ENCODE data around the gene PPP2R1A. TPM values are rescaled to one million over a fixed set of nuclear protein-coding genes. Genes with fewer than 3 reads are reported as not detected.

The PPP2R1A gene
- total RNA-seq (100 to 1,000 TPM; 148 to 200 (median 178) TPM), polyA plus RNA-seq (100 to 1,000 TPM in 1 of 3 donors, 10 to 100 TPM in 2; 81.1 to 103 (median 99.2) TPM)
- long read RNA-seq, donor 1, full-length matches to known transcripts, result 37 of 67 reads
- long read RNA-seq, donor 1, partial matches to known transcripts, result 30 of 67 reads
- long read RNA-seq, donor 1, other reads (novel, unspliced or antisense), result 0 of 67 reads
- long read RNA-seq, donor 2, full-length matches to known transcripts, result 54 of 59 reads
- long read RNA-seq, donor 2, partial matches to known transcripts, result 5 of 59 reads
- long read RNA-seq, donor 2, other reads (novel, unspliced or antisense), result 0 of 59 reads

DNA sequence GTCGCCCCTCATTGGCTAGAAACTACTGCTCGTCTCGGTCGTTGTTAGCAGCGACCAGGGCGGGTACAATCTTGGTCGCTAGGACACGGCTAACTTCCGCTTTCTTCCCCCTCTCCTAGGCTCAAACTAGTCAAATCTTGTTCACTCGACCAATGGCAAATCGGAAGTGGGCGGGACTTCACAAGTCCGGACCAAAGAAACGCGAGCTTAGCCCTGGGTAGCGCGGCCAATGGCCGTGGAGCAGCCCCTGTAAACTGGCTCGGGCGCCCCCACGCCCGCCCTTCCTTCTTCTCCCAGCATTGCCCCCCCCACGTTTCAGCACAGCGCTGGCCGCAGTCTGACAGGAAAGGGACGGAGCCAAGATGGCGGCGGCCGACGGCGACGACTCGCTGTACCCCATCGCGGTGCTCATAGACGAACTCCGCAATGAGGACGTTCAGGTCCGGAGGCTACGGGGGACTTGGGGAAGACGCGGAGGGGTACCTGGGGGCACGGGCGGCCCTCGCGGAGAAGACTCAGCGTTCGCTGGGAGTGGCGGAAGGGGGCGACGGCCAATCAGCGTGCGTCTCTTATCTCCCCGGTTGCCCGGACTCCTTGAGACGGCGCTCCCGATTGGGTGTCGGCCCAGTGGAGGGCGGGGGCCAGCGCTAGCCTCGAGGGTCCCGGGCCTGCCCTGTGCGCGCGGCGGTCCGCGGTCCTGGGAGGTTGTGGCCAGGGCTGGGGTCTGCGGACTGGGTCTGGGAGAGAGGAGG, at the start of gene PPP2R1A:
Gene PPP2R1A (plus strand): TSS at position 318 of the 752 bp plus-strand sequence. CDS start 45 bp downstream, at position 363.
- TF ChIP-seq, protein P1, sequence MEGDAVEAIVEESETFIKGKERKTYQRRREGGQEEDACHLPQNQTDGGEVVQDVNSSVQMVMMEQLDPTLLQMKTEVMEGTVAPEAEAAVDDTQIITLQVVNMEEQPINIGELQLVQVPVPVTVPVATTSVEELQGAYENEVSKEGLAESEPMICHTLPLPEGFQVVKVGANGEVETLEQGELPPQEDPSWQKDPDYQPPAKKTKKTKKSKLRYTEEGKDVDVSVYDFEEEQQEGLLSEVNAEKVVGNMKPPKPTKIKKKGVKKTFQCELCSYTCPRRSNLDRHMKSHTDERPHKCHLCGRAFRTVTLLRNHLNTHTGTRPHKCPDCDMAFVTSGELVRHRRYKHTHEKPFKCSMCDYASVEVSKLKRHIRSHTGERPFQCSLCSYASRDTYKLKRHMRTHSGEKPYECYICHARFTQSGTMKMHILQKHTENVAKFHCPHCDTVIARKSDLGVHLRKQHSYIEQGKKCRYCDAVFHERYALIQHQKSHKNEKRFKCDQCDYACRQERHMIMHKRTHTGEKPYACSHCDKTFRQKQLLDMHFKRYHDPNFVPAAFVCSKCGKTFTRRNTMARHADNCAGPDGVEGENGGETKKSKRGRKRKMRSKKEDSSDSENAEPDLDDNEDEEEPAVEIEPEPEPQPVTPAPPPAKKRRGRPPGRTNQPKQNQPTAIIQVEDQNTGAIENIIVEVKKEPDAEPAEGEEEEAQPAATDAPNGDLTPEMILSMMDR (IDR thresholded peaks at IDR 0.05 in 8 of 11, conservative IDR thresholded peaks at IDR 0.05 in 3 of 11), result peak in 2 of 11 experiments; percentile 16 to 19
- peak; percentile 67 to 94 (median 74) for TF ChIP-seq POLR2A (IDR thresholded peaks at IDR 0.05)
- TF ChIP-seq POLR2AphosphoS5 (IDR thresholded peaks at IDR 0.05), result peak; percentile 89 to 97 (median 91)
- intact Hi-C loops (cut with DNase I; ENCODE audit: low total_unique reads), result loop anchor here (5.0 kb wide), 1 partner anchor 48 kb away; no protein-coding TSS in a partner anchor
- H3K9me3 ChIP-seq, result no peaks in the 10 kb centered on the region
- peak within 1 kb of the TSS; percentile 71 to 92 (median 83) for H3K4me3 ChIP-seq
- WGBS, 5 donors, result 0 to 2% (median 1%) methylated on average over 41 to 70 of the region's 70 CpGs
- H3K27ac ChIP-seq, result peak within 1 kb of the TSS; percentile 96 to 100 (median 99)
- peaks cover 36 to 57% (median 48%) of the 10 kb centered on the region in 6 donors for H3K4me1 ChIP-seq
- peak; percentile 99 for DNase-seq
- H3K27me3 ChIP-seq (replicated peaks in 1 of 7), result no peaks in the 10 kb centered on the region
- peaks cover 0 to 28% (median 8%) of the 10 kb centered on the region in 6 donors for H3K36me3 ChIP-seq

DNA sequence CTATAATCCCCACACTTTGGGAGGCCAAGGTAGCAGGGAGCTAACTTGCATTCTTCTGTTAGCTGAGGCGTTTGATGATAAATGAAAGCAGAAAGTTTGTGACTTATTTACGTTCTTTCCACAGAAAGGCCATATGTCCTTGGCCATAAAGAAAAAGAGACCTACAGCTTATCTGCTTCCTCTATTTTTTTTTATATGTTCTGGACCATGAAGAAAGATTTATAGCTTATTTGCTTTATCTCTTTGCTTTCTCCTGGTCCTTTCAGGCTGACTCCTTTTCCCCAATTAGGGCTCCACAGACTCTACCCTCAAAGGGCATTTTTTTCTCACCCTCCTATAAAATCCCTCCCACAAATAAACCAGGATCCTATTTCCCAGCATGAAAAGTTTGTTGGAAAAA, 48.6 kb upstream of the PPP2R1A start:
- WGBS, 5 donors, result 79 to 97% (median 81%) methylated on average over 2 of the region's 2 CpGs
- Histone ChIP-seq H3K27ac (no peak overlapping the region), H3K4me3 (no peak overlapping the region), H3K4me1 (peaks cover 7 to 28% (median 23%) of the 10 kb centered on the region in 6 donors), H3K27me3 (replicated peaks in 1 of 7) (no peaks in the 10 kb centered on the region), H3K36me3 (peaks cover 0 to 4% (median 0%) of the 10 kb centered on the region in 6 donors), H3K9me3 (peaks cover 0 to 53% (median 16%) of the 10 kb centered on the region in 8 donors)
- TF ChIP-seq POLR2A (IDR thresholded peaks at IDR 0.05), result no peak
- DNase-seq, result no peak
- intact Hi-C loops (cut with DNase I; ENCODE audit: low total_unique reads), result loop anchor here (5.0 kb wide), 1 partner anchor 46 kb away; no protein-coding TSS in a partner anchor

DNA sequence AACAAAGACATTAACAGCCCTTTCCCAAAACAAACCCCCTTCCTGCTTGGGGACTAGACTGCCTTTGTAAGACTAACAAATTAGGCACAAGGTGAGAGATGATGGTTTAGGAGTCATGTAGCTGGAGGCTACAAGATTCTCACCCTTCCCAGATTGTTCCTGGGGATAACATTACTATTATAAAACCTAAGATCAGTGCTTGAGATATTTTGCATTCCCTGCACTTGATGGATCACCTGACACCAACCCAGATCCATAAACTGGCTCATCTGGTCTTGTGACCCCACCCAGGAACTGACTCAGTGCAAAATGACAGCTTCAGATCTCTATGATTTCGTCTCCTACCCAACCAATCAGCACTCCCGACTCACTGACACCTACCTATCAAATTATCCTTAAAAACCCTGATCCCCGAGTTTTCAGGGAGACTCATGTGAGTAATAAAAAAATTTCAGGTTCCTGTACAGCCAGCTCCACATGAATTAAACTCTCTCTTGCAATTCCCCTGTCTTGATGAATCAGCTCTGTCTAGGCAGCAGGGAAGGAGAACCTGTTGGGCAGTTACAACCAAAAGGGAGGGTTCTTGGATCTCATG, 47.8 kb upstream of the PPP2R1A start:
- TF ChIP-seq POLR2A (IDR thresholded peaks at IDR 0.05) (no peak), POLR2AphosphoS5 (IDR thresholded peaks at IDR 0.05) (no peak)
- TF ChIP-seq, protein P1 (IDR thresholded peaks at IDR 0.05 in 8 of 11, conservative IDR thresholded peaks at IDR 0.05 in 3 of 11), result no peak
- intact Hi-C loops (cut with DNase I; ENCODE audit: low total_unique reads), result loop anchor here (5.0 kb wide), 1 partner anchor 45 kb away; no protein-coding TSS in a partner anchor
- 80 to 94% (median 87%) methylated on average over 3 of the region's 3 CpGs for WGBS, 5 donors

DNA sequence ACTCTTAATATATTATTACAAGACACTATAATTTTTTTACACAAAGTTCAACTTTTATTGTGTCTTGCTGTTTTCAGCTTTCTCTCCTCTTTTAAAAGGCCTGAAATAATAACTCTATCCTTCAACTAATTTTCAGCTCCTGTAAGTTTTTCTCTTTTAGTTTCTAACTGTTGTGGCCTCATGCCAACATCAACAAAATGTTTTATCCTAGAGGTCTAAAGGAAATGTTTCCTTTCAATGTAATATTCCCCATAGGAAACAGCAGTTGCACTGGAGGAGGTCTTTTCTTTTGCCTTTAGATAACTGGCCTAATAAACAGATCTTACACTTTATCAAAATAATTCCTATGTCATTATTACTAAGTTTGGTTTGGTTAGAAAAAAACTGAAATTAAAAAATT, 41.6 kb upstream of the PPP2R1A start:
- peaks cover 0 to 18% (median under 1%) of the 10 kb centered on the region in 6 donors for H3K36me3 ChIP-seq
- peaks cover 0 to 97% (median 71%) of the 10 kb centered on the region in 8 donors for H3K9me3 ChIP-seq
- DNase-seq, result no peak
- no peak overlapping the region for H3K4me3 ChIP-seq
- intact Hi-C loops (cut with DNase I; ENCODE audit: low total_unique reads), result no loop called here
- H3K27me3 ChIP-seq (replicated peaks in 1 of 7), result no peaks in the 10 kb centered on the region
- TF ChIP-seq POLR2A (IDR thresholded peaks at IDR 0.05), result no peak
- TF ChIP-seq POLR2AphosphoS5 (IDR thresholded peaks at IDR 0.05), result no peak
- TF ChIP-seq, protein P1 (IDR thresholded peaks at IDR 0.05 in 8 of 11, conservative IDR thresholded peaks at IDR 0.05 in 3 of 11), result no peak
- no peaks in the 10 kb centered on the region for H3K4me1 ChIP-seq
- H3K27ac ChIP-seq, result no peak overlapping the region

More for the DNA sequence above, 47.8 kb upstream of the PPP2R1A start:
- no peak overlapping the region for H3K27ac ChIP-seq
- H3K36me3 ChIP-seq, result no peaks in the 10 kb centered on the region
- no peaks in the 10 kb centered on the region for H3K27me3 ChIP-seq (replicated peaks in 1 of 7)
- H3K4me3 ChIP-seq, result no peak overlapping the region
- peaks cover 7 to 28% (median 23%) of the 10 kb centered on the region in 6 donors for H3K4me1 ChIP-seq
- H3K9me3 ChIP-seq, result peaks cover 0 to 62% (median 21%) of the 10 kb centered on the region in 8 donors
- no peak for DNase-seq

Measured in spleen (tissue), 13 donors.